ENCODE measurements around the gene MCEMP1. TPM values are rescaled to one million over a fixed set of nuclear protein-coding genes. Genes with fewer than 3 reads are reported as not detected.

Gene MCEMP1
- total RNA-seq, 1 donor from 2014 or later = not detected

DNA sequence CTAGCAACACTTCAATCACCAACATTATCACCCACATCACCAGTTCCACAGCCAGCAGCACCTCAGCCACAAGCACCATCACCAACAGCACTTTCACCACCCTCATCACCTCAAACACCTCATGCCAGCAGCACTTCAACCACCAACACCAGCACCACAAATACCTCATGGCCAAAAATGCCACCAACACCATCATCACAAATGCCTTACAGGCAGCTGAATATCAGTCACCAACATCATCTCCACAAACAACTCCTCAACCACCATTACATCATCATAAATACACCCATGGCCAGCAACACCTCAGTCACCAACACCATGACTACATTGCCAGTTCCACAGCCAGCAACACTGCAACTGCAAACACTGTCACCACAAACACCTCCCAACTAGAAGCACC is 14.6 kb downstream of the MCEMP1 start:
- FAIRE-seq = no peak
- no peak for DNase-seq (ENCODE audit: low spot score in 2 of 2)

DNA sequence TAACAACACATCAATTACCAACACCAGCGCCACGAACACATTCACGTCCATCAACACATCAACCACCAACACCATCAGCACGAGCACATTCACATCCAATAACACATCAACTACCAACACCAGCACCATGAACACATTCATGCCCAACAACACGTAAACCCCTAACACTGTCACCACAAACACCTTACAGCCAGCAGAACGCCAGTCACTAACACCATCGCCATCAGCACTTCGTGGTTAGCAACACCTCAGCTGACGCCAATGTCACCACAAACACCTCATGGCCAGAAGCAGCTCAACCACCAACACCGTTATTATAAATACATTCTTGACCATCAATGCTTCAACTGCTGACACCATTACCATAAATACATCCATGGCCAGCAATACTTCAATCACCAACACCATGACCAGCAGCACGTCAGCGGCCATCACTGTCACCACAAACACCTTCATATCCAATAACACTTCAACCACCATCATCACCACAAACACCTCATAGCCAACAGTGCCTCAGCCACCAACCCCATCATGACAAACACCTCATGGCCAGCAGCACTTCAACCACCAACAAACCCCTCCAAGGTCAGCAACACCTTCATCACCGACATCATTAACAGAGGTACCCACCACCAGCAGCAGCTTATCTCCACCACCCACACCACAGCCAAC is 15.7 kb downstream of the MCEMP1 start:
- DNase-seq (ENCODE audit: low spot score in 2 of 2) (no peak), FAIRE-seq (no peak)

- FAIRE-seq (no peak), DNase-seq (ENCODE audit: low spot score in 2 of 2) (no peak)
Measured at GRCh38 chr19:7694499-7694898, 17.6 kb downstream of the MCEMP1 start.

- FAIRE-seq (no peak), DNase-seq (ENCODE audit: low spot score in 2 of 2) (no peak)
Measured at GRCh38 chr19:7697721-7698287, 20.9 kb downstream of the MCEMP1 start.

DNA sequence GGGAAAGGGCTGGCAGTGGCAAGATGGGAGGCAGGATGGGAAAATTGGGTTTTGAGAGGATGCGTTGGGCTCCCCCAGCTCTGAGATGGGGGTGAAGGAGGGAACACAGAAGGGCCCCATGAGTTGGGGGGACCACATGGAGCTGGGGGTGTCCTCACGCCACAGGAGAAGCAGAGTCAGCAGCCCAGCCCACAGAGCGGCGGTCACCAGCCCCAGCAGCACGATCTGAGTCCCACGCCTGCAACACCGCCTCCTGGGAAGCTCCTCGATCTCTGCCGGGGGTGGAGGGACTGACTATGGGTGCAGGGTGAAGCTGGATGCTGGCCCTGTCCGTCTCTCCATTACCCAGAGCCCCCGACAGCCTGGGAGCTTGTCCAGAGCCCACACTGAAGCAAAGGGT is 21.7 kb downstream of the MCEMP1 start:
- no peak for DNase-seq (ENCODE audit: low spot score in 2 of 2)
- no peak for FAIRE-seq

- no peak for DNase-seq (ENCODE audit: low spot score in 2 of 2)
- no peak for FAIRE-seq
Measured at GRCh38 chr19:7699003-7699402, 22.1 kb downstream of the MCEMP1 start.

- FAIRE-seq (no peak), DNase-seq (ENCODE audit: low spot score in 2 of 2) (no peak)
Measured at GRCh38 chr19:7699417-7700401, 22.8 kb downstream of the MCEMP1 start.

GRCh38 chr19:7701049-7701653 is 24.3 kb downstream of the MCEMP1 start:
- no peak for FAIRE-seq
- no peak for DNase-seq (ENCODE audit: low spot score in 2 of 2)

GRCh38 chr19:7701654-7702457 is 25.0 kb downstream of the MCEMP1 start, which contains the start of gene FCER2:
Gene FCER2, minus strand, starts transcription at chr19:7702131. Its CDS starts 2,371 bp downstream, at chr19:7699760.
- no peak for FAIRE-seq
- DNase-seq (ENCODE audit: low spot score in 2 of 2) = no peak

DNA sequence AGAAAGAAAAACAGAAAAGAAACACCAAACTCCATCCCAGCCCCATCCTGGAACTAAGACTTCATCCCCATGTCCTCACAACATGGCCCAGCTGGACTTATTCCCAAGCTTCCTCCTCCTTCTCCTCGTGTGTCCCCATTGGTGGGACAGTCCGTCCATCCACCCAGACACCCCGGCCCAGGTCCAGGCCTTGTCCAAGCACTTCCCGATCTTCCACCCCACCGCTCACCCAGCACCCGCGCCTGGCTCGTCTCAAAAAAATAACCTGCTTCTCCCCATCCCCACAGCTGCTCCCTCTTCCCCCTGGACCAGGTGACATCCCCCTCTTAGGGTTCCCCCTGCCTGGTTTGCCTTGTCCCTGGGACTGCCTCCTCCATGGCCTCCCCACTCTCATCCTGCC is 26.4 kb downstream of the MCEMP1 start:
- DNase-seq (ENCODE audit: low spot score in 2 of 2) (no peak), FAIRE-seq (no peak)

DNA sequence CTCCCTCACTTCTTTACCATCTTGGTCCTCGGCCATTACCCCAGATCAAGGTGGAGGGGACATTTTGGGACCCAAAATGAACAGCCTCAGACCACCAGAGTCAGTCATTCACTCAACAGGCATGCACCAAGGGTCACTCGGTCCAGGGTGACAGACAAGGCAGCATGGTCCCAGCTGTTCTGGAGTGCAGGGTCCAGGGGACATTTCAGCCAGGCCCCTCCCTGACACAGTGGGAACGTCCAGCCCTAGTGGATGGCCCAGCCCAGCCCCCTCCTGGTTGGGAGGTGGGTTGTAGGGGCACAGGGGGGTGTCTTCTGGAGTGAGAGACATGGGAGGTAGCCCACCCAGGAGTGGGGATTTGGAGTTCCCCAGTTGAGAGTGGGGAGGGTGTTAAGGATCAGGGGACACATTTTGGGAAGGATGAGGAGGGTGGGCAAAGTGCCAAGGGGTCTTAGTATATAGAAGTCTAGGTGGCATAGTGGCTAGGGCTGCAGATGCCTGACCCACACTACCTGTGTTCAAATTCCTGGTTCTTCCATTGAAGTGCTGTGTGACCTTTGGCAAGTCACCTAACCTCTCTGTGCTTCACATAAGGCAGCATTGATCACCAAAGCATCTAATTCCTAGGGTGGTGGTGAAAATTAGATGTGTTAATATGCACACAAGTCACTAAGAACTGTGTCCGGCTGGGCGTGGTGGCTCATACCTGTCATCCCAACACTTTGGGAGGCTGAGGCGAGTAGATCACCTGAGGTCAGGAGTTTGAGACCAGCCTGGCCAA is 27.6 kb downstream of the MCEMP1 start:
- no peak for FAIRE-seq
- no peak for DNase-seq (ENCODE audit: low spot score in 2 of 2)

DNA sequence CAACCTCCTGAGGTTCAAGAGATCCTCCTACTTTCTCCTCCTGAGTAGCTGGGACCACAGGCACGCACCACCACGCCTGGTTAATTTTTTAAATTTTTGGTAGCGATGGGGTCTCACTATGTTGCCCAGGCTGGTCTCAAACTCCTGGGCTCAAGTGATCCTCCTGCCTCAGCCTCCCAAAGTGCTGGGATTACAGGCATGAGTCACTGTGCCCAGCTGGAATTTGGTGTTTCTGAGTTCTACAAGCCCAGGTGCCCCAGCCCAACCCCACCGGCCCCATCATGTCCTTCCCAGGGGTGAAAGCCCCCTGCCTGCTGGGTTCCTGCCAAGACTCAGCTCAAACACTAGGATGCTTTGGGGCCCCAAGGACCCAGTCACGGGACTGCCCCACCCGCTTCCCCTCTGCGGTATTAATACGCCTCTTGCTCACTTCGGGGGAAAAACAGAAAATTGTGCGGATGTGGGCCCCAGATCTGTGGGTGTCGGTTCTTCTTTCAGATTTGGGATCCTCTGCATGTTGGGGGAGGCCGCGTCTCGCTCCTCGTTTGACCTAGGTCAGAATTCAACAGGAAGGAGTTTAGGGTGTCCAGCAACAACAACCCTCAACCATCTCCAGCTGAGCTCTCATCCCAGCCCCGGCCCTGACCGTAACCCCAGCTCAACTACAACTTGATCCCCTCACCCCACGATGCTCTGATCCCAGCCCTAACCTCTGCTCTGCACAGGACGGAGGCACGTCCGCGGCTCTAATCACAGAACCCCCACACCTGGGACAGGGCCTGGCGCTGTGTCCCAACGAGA is 28.7 kb downstream of the MCEMP1 start:
- FAIRE-seq (no peak), DNase-seq (ENCODE audit: low spot score in 2 of 2) (no peak)

DNA sequence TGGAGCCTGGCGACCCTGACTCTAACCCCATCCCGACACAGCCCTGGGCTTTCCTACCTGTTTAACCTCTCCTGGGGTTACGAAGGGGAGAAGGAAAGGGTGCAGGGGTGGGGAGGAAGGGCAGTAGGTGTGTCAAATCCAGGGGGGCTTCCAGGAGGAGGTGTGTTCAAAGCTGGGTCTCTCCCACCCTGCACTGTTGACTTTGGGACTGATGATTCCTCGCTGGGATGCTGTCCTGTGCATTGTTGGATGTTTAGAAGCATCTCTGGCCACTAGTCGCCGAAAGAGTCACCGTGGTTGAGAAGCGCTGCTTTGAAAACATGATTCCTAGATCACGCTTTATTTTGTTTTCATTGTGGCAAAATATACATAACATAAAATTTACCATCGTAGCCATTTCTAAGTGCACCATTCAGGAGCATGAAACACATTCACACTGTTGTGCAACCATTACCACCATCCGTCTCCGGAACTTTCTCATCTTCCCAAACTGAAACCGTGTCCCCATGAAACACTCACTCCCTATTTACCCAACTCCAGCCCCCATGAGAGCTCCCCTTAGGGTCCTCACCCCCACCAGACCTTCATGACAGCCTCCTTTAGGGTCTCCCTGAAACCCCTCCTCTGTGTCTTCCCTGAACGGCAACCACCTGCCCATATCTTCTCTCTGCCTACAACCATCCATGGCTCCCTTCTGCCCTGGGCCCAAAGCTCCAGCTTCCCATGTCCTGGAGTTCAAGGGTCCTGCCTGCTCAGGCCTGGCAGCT is 29.5 kb downstream of the MCEMP1 start:
- FAIRE-seq (no peak), DNase-seq (ENCODE audit: low spot score in 2 of 2) (no peak)

GRCh38 chr19:7706955-7707456 is 30.1 kb downstream of the MCEMP1 start:
- FAIRE-seq = no peak
- DNase-seq (ENCODE audit: low spot score in 2 of 2) = no peak

- no peak for DNase-seq (ENCODE audit: low spot score in 2 of 2)
- no peak for FAIRE-seq
Measured at GRCh38 chr19:7709932-7710460, 33.1 kb downstream of the MCEMP1 start.

- FAIRE-seq (no peak), DNase-seq (ENCODE audit: low spot score in 2 of 2) (no peak)
Measured at GRCh38 chr19:7710616-7711015, 33.7 kb downstream of the MCEMP1 start.

- DNase-seq (ENCODE audit: low spot score in 2 of 2) (no peak), FAIRE-seq (no peak)
Measured at GRCh38 chr19:7715671-7716070, 38.8 kb downstream of the MCEMP1 start.

All from frontal cortex (tissue), 4 donors.